Measurements from ENCODE around the gene CLEC20A. TPM values are rescaled to one million over a fixed set of nuclear protein-coding genes. Genes with fewer than 3 reads are reported as not detected.

Gene CLEC20A
- polyA plus RNA-seq, 3 donors: not detected

GRCh38 chr1:178528953-178529335, 32.2 kb upstream of the CLEC20A start:
- no peak for DNase-seq
- Histone ChIP-seq H2AFZ (ENCODE audit: insufficient read depth, low read depth, low read length, poor library complexity, severe bottlenecking) (no peak overlapping the region), H3K27ac (ENCODE audit: low read depth in 1 of 2, low read length in 2 of 2) (no peak overlapping the region), H3K4me3 (replicated peaks in 1 of 3; ENCODE audit: low read depth in 2 of 3, low read length in 3 of 3) (no peak overlapping the region), H3K27me3 (ENCODE audit: control insufficient read depth in 2 of 2, insufficient read depth in 2 of 2, low read length in 2 of 2) (no peaks in the 10 kb centered on the region), H3K9ac (ENCODE audit: insufficient read depth, low read length, poor library complexity, severe bottlenecking) (no peak overlapping the region), H3K79me2 (ENCODE audit: insufficient read depth, low read length) (no peaks in the 10 kb centered on the region), H3K36me3 (replicated peaks in 1 of 2; ENCODE audit: control insufficient read depth in 1 of 2, insufficient read depth in 2 of 2, low read length in 2 of 2) (no peaks in the 10 kb centered on the region), H3K4me1 (ENCODE audit: control insufficient read depth in 1 of 2, insufficient read depth in 2 of 2, low read length in 2 of 2) (peaks cover 0 to 3% of the 10 kb centered on the region in 2 donors), H3K9me3 (replicated peaks in 1 of 2; ENCODE audit: control insufficient read depth in 1 of 2, insufficient read depth in 1 of 2, low read length in 2 of 2) (no peaks in the 10 kb centered on the region), H3K4me2 (replicated peaks; ENCODE audit: extremely low read depth, low read length, poor library complexity, severe bottlenecking) (no peak overlapping the region), H4K20me1 (ENCODE audit: insufficient read depth, low read length) (no peaks in the 10 kb centered on the region)
- Mint-ChIP-seq H3K4me1 (peaks cover 8% of the 10 kb centered on the region), H3K36me3 (no peaks in the 10 kb centered on the region), H3K27ac (no peak overlapping the region), H3K9me3 (peaks cover 0 to 5% (median 0%) of the 10 kb centered on the region in 7 donors), H3K27me3 (ENCODE audit: low read depth in 3 of 3) (peaks cover 0 to 3% (median 2%) of the 10 kb centered on the region in 3 donors), H3K4me3 (no peak overlapping the region)
- intact Hi-C loops (cut with micrococcal nuclease): no loop called here
- no peak for TF ChIP-seq CTCF (IDR thresholded peaks at IDR 0.05)
- 87% methylated on average over 3 of the region's 4 CpGs for WGBS (ENCODE audit: insufficient coverage)

- Mint-ChIP-seq H3K9me3 (peaks cover 0 to 5% (median 0%) of the 10 kb centered on the region in 7 donors), H3K27ac (no peak overlapping the region), H3K36me3 (no peaks in the 10 kb centered on the region), H3K4me3 (no peak overlapping the region), H3K27me3 (ENCODE audit: low read depth in 3 of 3) (peaks cover 0 to 3% (median 2%) of the 10 kb centered on the region in 3 donors), H3K4me1 (peaks cover 8% of the 10 kb centered on the region)
- Histone ChIP-seq H2AFZ (ENCODE audit: insufficient read depth, low read depth, low read length, poor library complexity, severe bottlenecking) (no peak overlapping the region), H3K9me3 (replicated peaks in 1 of 2; ENCODE audit: control insufficient read depth in 1 of 2, insufficient read depth in 1 of 2, low read length in 2 of 2) (no peaks in the 10 kb centered on the region), H3K4me3 (replicated peaks in 1 of 3; ENCODE audit: low read depth in 2 of 3, low read length in 3 of 3) (no peak overlapping the region), H3K4me1 (ENCODE audit: control insufficient read depth in 1 of 2, insufficient read depth in 2 of 2, low read length in 2 of 2) (peaks cover 0 to 3% of the 10 kb centered on the region in 2 donors), H3K4me2 (replicated peaks; ENCODE audit: extremely low read depth, low read length, poor library complexity, severe bottlenecking) (no peak overlapping the region), H3K27me3 (ENCODE audit: control insufficient read depth in 2 of 2, insufficient read depth in 2 of 2, low read length in 2 of 2) (no peaks in the 10 kb centered on the region), H3K9ac (ENCODE audit: insufficient read depth, low read length, poor library complexity, severe bottlenecking) (no peak overlapping the region), H3K36me3 (replicated peaks in 1 of 2; ENCODE audit: control insufficient read depth in 1 of 2, insufficient read depth in 2 of 2, low read length in 2 of 2) (no peaks in the 10 kb centered on the region), H3K27ac (ENCODE audit: low read depth in 1 of 2, low read length in 2 of 2) (no peak overlapping the region), H4K20me1 (ENCODE audit: insufficient read depth, low read length) (no peaks in the 10 kb centered on the region), H3K79me2 (ENCODE audit: insufficient read depth, low read length) (no peaks in the 10 kb centered on the region)
- WGBS (ENCODE audit: insufficient coverage): 75% methylated on average over 10 of the region's 10 CpGs
- intact Hi-C loops (cut with micrococcal nuclease): no loop called here
- DNase-seq: no peak
- no peak for TF ChIP-seq CTCF (IDR thresholded peaks at IDR 0.05)
Measured at GRCh38 chr1:178528228-178528952, 31.6 kb upstream of the CLEC20A start.

All from CD14-positive monocyte (primary cell).